Measurements from ENCODE around the gene SLC28A1. TPM values are rescaled to one million over a fixed set of nuclear protein-coding genes. Genes with fewer than 3 reads are reported as not detected.

SLC28A1 gene
- total and polyA plus RNA-seq, 2 experiments from 2014 or later: 2.5 to 3.0 TPM

GRCh38 chr15:84889991-84890669 lies 5.7 kb downstream of the SLC28A1 start:
- no peak overlapping the region for H2AFZ ChIP-seq
- H3K4me1 ChIP-seq (ENCODE audit: insufficient read depth): no peaks in the 10 kb centered on the region
- no peaks in the 10 kb centered on the region for H3K79me2 ChIP-seq
- no peaks in the 10 kb centered on the region for H3K9me3 ChIP-seq (ENCODE audit: low read depth)
- H4K20me1 ChIP-seq (ENCODE audit: insufficient read depth, poor library complexity, severe bottlenecking): no peaks in the 10 kb centered on the region
- 90% methylated on average over 6 of the region's 6 CpGs for WGBS (ENCODE audit: low lambda C conversion rate, missing lambda C conversion rate)
- DNase-seq (ENCODE audit: low spot score): no peak
- H3K27me3 ChIP-seq: no peaks in the 10 kb centered on the region
- no peak overlapping the region for H3K27ac ChIP-seq
- H3K4me2 ChIP-seq: no peak overlapping the region
- TF ChIP-seq, protein P1, sequence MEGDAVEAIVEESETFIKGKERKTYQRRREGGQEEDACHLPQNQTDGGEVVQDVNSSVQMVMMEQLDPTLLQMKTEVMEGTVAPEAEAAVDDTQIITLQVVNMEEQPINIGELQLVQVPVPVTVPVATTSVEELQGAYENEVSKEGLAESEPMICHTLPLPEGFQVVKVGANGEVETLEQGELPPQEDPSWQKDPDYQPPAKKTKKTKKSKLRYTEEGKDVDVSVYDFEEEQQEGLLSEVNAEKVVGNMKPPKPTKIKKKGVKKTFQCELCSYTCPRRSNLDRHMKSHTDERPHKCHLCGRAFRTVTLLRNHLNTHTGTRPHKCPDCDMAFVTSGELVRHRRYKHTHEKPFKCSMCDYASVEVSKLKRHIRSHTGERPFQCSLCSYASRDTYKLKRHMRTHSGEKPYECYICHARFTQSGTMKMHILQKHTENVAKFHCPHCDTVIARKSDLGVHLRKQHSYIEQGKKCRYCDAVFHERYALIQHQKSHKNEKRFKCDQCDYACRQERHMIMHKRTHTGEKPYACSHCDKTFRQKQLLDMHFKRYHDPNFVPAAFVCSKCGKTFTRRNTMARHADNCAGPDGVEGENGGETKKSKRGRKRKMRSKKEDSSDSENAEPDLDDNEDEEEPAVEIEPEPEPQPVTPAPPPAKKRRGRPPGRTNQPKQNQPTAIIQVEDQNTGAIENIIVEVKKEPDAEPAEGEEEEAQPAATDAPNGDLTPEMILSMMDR (IDR thresholded peaks at IDR 0.05; ENCODE audit: poor library complexity): no peak
- TF ChIP-seq EZH2 (IDR thresholded peaks at IDR 0.05; ENCODE audit: borderline replicate concordance): no peak
- no peak for TF ChIP-seq EZH2phosphoT487 (IDR thresholded peaks at IDR 0.05; ENCODE audit: low read depth, severe bottlenecking, unreplicated experiment)
- no peaks in the 10 kb centered on the region for H3K36me3 ChIP-seq (replicated peaks; ENCODE audit: insufficient read depth, low read depth)
- H3K9me2 ChIP-seq (replicated peaks; ENCODE audit: insufficient read depth): no peaks in the 10 kb centered on the region
- H3K4me3 ChIP-seq: no peak overlapping the region

GRCh38 chr15:84890670-84891162 lies 6.3 kb downstream of the SLC28A1 start:
- Histone ChIP-seq H3K4me1 (ENCODE audit: insufficient read depth) (no peaks in the 10 kb centered on the region), H3K4me3 (no peak overlapping the region), H4K20me1 (ENCODE audit: insufficient read depth, poor library complexity, severe bottlenecking) (no peaks in the 10 kb centered on the region), H3K79me2 (no peaks in the 10 kb centered on the region), H3K4me2 (no peak overlapping the region), H3K27ac (no peak overlapping the region), H3K27me3 (no peaks in the 10 kb centered on the region), H3K9me2 (replicated peaks; ENCODE audit: insufficient read depth) (no peaks in the 10 kb centered on the region), H3K36me3 (replicated peaks; ENCODE audit: insufficient read depth, low read depth) (no peaks in the 10 kb centered on the region), H3K9me3 (ENCODE audit: low read depth) (no peaks in the 10 kb centered on the region), H2AFZ (no peak overlapping the region)
- DNase-seq (ENCODE audit: low spot score): no peak
- TF ChIP-seq EZH2phosphoT487 (IDR thresholded peaks at IDR 0.05; ENCODE audit: low read depth, severe bottlenecking, unreplicated experiment): no peak
- TF ChIP-seq, protein P1 (IDR thresholded peaks at IDR 0.05; ENCODE audit: poor library complexity): no peak
- no peak for TF ChIP-seq EZH2 (IDR thresholded peaks at IDR 0.05; ENCODE audit: borderline replicate concordance)
- 85% methylated on average over 5 of the region's 5 CpGs for WGBS (ENCODE audit: low lambda C conversion rate, missing lambda C conversion rate)

GRCh38 chr15:84891339-84891738 lies 6.9 kb downstream of the SLC28A1 start:
- H3K36me3 ChIP-seq (replicated peaks; ENCODE audit: insufficient read depth, low read depth): no peaks in the 10 kb centered on the region
- WGBS (ENCODE audit: low lambda C conversion rate, missing lambda C conversion rate): 91% methylated on average over 6 of the region's 6 CpGs
- H3K4me3 ChIP-seq: no peak overlapping the region
- H3K79me2 ChIP-seq: no peaks in the 10 kb centered on the region
- no peaks in the 10 kb centered on the region for H3K9me3 ChIP-seq (ENCODE audit: low read depth)
- H3K27me3 ChIP-seq: no peaks in the 10 kb centered on the region
- H3K27ac ChIP-seq: no peak overlapping the region
- no peaks in the 10 kb centered on the region for H4K20me1 ChIP-seq (ENCODE audit: insufficient read depth, poor library complexity, severe bottlenecking)
- no peak overlapping the region for H2AFZ ChIP-seq
- no peak for DNase-seq (ENCODE audit: low spot score)
- TF ChIP-seq, protein P1 (IDR thresholded peaks at IDR 0.05; ENCODE audit: poor library complexity): no peak
- TF ChIP-seq EZH2phosphoT487 (IDR thresholded peaks at IDR 0.05; ENCODE audit: low read depth, severe bottlenecking, unreplicated experiment) (no peak), EZH2 (IDR thresholded peaks at IDR 0.05; ENCODE audit: borderline replicate concordance) (no peak)
- H3K9me2 ChIP-seq (replicated peaks; ENCODE audit: insufficient read depth): no peaks in the 10 kb centered on the region
- H3K4me1 ChIP-seq (ENCODE audit: insufficient read depth): no peaks in the 10 kb centered on the region
- no peak overlapping the region for H3K4me2 ChIP-seq

Data from hepatocyte (in vitro differentiated cells).